AG04450 (cell line): ENCODE data around the gene ACBD6. TPM values are rescaled to one million over a fixed set of nuclear protein-coding genes. Genes with fewer than 3 reads are reported as not detected.

ENCODE experiments used
- CTCF ChIA-PET: fragments of 300-600, 350-600 bp; formaldehyde crosslinking; extraction: SDS; loops from one replicate; lab custom pipeline; 2022; ENCODE audit warnings: antibody characterized with exemption, inconsistent platforms; lab: Charles Lee
- POLR2A ChIA-PET: fragments of 350-600 bp; formaldehyde crosslinking; extraction: SDS; loops from one replicate; lab custom pipeline; 2021; ENCODE audit warnings: antibody characterized with exemption, inconsistent platforms; lab: Yijun Ruan, JAX
- DNase-seq: peaks from one replicate; pipeline ENCODE4 v3.0.0-alpha.2; 2011; ENCODE audit warnings: low read depth, low spot score
- H3K27ac ChIP-seq: one replicate; pipeline ENCODE4 v1.5.1; 2012; ENCODE audit warnings: low read depth, low read length, control low read depth
- H3K27me3 ChIP-seq: one replicate; pipeline ENCODE4 v1.6.0; 2012; ENCODE audit warnings: low read length; ENCODE audit not compliant: control insufficient read depth, insufficient read depth
- H3K4me3 ChIP-seq: 2 replicates; pipeline ENCODE4 v1.5.1; 2011; ENCODE audit warnings: mild to moderate bottlenecking, low read depth, low read length, control low read depth
- H3K9me3 ChIP-seq: 2 replicates; pipeline ENCODE4 v1.5.1; 2012; ENCODE audit warnings: low read length; ENCODE audit not compliant: control insufficient read depth, insufficient read depth
- CTCF ChIP-seq: IDR thresholded peaks from 2 replicates; pipeline ENCODE4 v1.5.1; 2011; ENCODE audit warnings: low read depth, low read length, control low read depth, inconsistent platforms
- polyA plus RNA-seq: library from polyadenylated mRNA; depleted of rRNA; stranded (reverse); fragments of >200 nt; gene quantifications from 2 replicates; pipeline ENCODE4 v1.2.3, GENCODE V29; 2011

ACBD6 gene
- polyA plus RNA-seq, 1 experiment: 87.6 TPM

DNA sequence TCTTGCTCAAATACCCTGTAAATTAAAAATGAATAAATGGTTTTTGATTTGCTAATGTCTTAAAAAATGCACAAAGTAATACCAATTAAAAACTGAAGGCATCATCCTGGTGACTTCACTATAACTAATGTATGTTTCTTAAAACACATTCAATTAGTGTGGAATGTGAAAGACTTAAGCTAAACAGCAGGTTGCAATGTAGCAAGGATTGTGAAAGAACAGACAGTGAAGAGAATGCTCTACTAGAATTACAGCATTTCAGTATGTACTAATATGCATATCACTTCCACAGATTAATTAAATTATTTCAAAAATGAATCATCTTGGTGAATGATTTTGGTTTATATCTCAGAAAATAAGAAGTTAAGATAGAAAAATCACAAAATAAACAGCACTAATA lies 216.0 kb downstream of the ACBD6 start:
- ChIA-PET POLR2A (no interaction called here), CTCF (interaction anchor here (0.9 kb wide), 1 partner anchor 142 kb away, joined by 5 read pairs; no protein-coding TSS in a partner anchor)
- Histone ChIP-seq H3K27ac (no peak overlapping the region), H3K9me3 (no peaks in the 10 kb centered on the region), H3K4me3 (no peak overlapping the region), H3K27me3 (no peaks in the 10 kb centered on the region)
- no peak for TF ChIP-seq CTCF
- no peak for DNase-seq

GRCh38 chr1:180283098-180283497 lies 219.3 kb downstream of the ACBD6 start:
- H3K27ac ChIP-seq: no peak overlapping the region
- H3K27me3 ChIP-seq: no peaks in the 10 kb centered on the region
- ChIA-PET CTCF (interaction anchor here (0.6 to 1.0 kb wide), 2 partner anchors 200 to 599 kb away, joined by 3 to 4 read pairs; no protein-coding TSS in a partner anchor), POLR2A (interaction anchor here (0.6 kb wide), 1 partner anchor 16 kb away, joined by 3 read pairs; no protein-coding TSS in a partner anchor)
- no peak for TF ChIP-seq CTCF
- H3K9me3 ChIP-seq: no peaks in the 10 kb centered on the region
- H3K4me3 ChIP-seq: no peak overlapping the region
- DNase-seq: no peak

- no peak for TF ChIP-seq CTCF
- H3K27me3 ChIP-seq: no peaks in the 10 kb centered on the region
- ChIA-PET POLR2A (interaction anchor here (0.6 kb wide), 1 partner anchor 16 kb away, joined by 3 read pairs; no protein-coding TSS in a partner anchor), CTCF (interaction anchor here (0.6 to 1.0 kb wide), 2 partner anchors 200 to 599 kb away, joined by 3 to 4 read pairs; no protein-coding TSS in a partner anchor)
- H3K4me3 ChIP-seq: no peak overlapping the region
- no peaks in the 10 kb centered on the region for H3K9me3 ChIP-seq
- DNase-seq: no peak
- no peak overlapping the region for H3K27ac ChIP-seq
These were observed 219.9 kb downstream of the ACBD6 start for GRCh38 chr1:180282401-180283044.

GRCh38 chr1:180281490-180281889 lies 220.9 kb downstream of the ACBD6 start:
- ChIA-PET POLR2A (no interaction called here), CTCF (no interaction called here)
- no peak for DNase-seq
- no peaks in the 10 kb centered on the region for H3K27me3 ChIP-seq
- no peak overlapping the region for H3K4me3 ChIP-seq
- no peak for TF ChIP-seq CTCF
- no peak overlapping the region for H3K27ac ChIP-seq
- H3K9me3 ChIP-seq: no peaks in the 10 kb centered on the region

GRCh38 chr1:180280617-180281016 lies 221.8 kb downstream of the ACBD6 start:
- ChIA-PET POLR2A (no interaction called here), CTCF (interaction anchor here (1.8 kb wide), 1 partner anchor 28 kb away, joined by 4 read pairs; no protein-coding TSS in a partner anchor)
- DNase-seq: no peak
- no peak overlapping the region for H3K4me3 ChIP-seq
- no peaks in the 10 kb centered on the region for H3K9me3 ChIP-seq
- TF ChIP-seq CTCF: no peak
- H3K27ac ChIP-seq: no peak overlapping the region
- H3K27me3 ChIP-seq: no peaks in the 10 kb centered on the region
